ENCODE results near the gene SH2D4B.

Gene SH2D4B

GRCh38 chr10:80630324-80630723 lies 92.6 kb downstream of the SH2D4B start:
- TF ChIP-seq, protein P1, sequence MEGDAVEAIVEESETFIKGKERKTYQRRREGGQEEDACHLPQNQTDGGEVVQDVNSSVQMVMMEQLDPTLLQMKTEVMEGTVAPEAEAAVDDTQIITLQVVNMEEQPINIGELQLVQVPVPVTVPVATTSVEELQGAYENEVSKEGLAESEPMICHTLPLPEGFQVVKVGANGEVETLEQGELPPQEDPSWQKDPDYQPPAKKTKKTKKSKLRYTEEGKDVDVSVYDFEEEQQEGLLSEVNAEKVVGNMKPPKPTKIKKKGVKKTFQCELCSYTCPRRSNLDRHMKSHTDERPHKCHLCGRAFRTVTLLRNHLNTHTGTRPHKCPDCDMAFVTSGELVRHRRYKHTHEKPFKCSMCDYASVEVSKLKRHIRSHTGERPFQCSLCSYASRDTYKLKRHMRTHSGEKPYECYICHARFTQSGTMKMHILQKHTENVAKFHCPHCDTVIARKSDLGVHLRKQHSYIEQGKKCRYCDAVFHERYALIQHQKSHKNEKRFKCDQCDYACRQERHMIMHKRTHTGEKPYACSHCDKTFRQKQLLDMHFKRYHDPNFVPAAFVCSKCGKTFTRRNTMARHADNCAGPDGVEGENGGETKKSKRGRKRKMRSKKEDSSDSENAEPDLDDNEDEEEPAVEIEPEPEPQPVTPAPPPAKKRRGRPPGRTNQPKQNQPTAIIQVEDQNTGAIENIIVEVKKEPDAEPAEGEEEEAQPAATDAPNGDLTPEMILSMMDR (IDR thresholded peaks at IDR 0.05): no peak

DNA sequence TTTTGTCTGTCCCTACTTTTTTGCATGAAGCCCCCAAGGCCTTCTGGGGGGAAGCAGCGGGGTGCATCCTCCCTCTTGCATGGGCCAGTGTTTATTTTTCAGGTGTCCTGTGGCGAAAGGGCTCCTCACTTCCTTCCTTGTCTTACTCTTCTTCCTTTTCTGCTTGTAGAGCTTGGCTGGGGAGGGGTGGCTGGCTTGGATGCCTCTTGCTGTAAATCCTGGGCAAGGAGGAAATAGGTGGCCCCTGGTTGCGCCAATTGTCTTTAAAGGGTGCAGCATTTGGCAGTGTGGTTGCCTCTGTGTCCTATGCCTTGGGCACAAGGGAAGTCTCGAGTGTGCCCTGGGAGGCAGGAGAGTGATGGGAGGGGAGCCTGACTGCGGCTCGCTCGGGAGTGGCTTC lies 95.0 kb downstream of the SH2D4B start:
- TF ChIP-seq, protein P1 (IDR thresholded peaks at IDR 0.05): no peak

DNA sequence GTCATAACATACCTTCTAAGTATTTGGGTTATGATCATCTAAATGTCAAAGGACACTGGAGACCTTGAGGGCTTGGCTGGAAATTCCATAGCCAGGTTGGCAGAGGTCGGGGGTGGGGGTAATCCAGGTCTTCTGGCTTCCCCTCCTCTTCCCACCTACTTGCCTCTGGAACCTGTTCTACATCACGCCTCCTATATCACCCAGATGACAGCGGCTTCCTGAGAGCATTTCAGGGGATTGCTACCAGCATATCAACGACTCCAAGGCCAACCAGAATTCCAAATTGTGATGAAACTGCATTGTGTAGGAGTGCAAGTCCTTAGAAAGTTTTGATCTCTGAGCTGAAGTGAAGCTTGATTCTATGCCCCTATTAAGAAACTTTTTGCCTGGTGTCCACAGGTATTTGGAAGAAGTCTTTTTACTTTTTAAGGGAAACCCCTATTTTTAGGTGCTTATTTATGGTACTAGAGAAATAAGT lies 95.7 kb downstream of the SH2D4B start:
- TF ChIP-seq, protein P1 (IDR thresholded peaks at IDR 0.05): no peak

DNA sequence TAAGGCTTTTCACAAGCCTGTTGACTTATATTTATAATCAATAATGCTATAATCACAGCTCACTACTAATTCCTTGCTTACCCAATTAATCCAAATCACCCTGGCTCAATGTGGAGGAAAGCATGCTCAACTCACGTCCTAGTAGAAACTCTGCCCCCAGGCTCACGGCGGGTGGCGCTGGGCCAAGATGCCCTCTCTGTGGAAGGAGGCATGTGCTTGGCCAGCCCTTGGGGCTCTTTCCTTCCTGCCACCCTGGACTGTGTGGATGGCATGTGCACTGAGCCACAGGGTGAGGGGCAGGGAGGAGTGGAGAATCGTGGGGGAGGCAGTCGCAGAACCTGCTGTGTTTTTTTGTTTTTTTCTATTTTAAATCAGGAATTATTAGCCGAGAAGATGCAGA lies 96.2 kb downstream of the SH2D4B start:
- TF ChIP-seq, protein P1 (IDR thresholded peaks at IDR 0.05): no peak

DNA sequence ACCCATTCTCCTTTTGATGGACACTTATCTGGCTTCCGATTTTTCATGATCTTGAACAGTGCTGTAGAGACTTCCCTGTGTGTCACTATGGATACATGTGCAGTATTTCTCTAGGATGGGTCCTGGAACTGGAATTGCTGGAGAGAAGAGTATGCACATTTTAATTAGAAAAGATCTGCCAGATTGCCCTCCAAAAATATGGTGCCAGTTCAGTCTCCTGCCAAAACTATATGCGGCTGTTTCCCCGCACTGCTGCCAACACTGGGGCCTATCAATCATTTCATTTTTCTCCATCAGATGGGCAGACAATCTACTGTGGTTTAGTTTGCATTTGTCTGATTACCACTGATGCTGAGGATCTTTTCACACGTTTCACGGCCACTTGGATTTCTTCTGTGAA lies 105.0 kb downstream of the SH2D4B start:
- TF ChIP-seq, protein P1 (IDR thresholded peaks at IDR 0.05): no peak

GRCh38 chr10:80646366-80646765 lies 108.7 kb downstream of the SH2D4B start:
- TF ChIP-seq, protein P1 (IDR thresholded peaks at IDR 0.05): no peak

- TF ChIP-seq, protein P1 (IDR thresholded peaks at IDR 0.05): no peak
Observed at GRCh38 chr10:80647173-80647833, 109.6 kb downstream of the SH2D4B start.

- TF ChIP-seq, protein P1 (IDR thresholded peaks at IDR 0.05): no peak
Observed at GRCh38 chr10:80648106-80648505, 110.4 kb downstream of the SH2D4B start.
